GM12864 (cell line): ENCODE measurements around the gene C19orf44.

Experiments used
- DNase-seq: peaks from one replicate; pipeline ENCODE4 v3.0.0-alpha.2; 2011; ENCODE audit warnings: low read depth
- H3K4me3 ChIP-seq: 2 replicates; pipeline ENCODE4 v1.5.1; 2011; ENCODE audit warnings: mild to moderate bottlenecking, low read depth, low read length, control low read depth
- CTCF ChIP-seq: IDR thresholded peaks from 2 replicates; pipeline ENCODE4 v1.5.1; 2011; ENCODE audit warnings: low read depth, mild to moderate bottlenecking, moderate library complexity, low read length, control low read depth, inconsistent platforms; ENCODE audit errors: missing control alignments

C19orf44 gene

DNA sequence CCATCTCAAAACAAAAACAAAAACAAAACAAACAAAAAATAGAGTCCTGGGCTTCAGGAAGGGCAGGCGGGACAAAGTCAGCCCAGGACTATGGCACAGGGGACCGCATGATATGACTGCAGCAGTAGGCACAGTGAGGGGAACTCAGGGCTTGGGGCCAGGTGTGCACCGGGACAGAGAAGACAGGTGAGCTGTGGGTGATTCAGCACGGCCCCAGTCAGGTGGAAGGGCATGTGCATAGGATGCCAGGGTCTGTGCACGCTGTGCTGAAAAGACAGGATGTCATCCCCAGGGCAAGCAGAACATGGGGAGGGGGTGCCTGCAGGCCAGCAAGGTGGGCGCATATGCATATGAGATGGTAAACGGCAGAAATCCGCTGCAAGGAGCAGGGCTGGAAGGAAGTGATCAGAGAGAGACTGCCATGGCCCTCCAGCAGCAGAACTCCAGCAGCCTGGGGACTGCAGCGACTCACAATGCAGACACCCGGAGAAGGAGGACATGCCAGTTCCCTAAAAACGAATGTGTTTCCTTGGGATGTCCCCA, 39.5 kb upstream of the C19orf44 start:
- DNase-seq = no peak
- no peak for TF ChIP-seq CTCF
- H3K4me3 ChIP-seq = no peak overlapping the region

DNA sequence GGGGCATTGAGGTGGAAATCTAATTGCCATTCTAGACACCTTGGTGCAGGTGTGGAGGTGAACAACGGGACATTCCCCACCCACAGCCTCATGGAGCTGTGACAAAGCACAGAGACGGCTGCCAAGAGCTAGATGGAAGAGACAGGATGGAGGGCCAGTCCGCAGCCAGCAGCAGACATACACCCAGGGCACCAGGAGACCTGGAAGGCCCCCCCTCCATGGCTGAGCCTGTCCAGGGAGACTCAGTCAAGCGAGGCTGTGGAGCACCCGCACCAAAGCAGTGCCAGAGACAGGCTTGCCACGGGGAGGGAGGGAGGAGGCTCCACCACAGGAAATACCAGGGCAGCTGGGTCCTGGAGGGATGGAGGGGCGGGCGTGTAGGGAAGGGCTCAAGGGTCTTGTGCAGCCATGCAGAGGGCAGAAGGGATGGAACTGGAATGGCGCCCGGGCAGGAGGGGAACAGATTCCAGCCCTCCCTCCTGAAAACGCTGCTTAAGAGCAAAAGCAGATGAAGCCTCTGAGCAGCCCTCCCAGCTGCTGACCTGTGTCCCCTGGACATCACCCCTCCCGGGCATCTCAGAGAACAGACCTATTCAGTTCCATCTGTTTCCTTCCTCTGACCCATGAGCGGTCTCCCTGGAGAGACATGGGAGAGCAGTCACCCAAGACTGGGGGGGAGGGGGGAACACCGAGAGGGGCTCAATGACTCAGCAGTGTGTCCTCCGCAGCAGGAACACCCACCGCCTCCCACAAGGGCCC, 38.8 kb upstream of the C19orf44 start:
- no peak for DNase-seq
- H3K4me3 ChIP-seq = no peak overlapping the region
- TF ChIP-seq CTCF = no peak

DNA sequence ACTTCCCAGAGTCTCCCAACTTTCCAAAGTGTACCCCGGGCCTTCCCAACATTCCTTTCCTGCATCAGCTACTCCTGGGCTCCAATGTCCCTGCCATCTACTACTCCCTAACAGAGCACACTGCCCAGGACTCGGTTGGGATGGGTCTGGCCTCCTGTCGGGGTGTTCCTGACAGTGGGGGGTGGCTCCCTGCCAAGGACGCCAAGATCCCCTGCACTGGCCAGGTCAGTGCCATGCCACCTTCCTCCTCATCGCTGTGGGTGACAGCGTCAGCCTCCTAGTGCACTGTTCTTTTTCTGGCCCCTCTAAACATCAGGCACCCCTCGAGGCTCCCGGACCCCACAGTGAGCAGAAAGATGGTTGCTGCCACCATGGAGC, 38.3 kb upstream of the C19orf44 start:
- no peak for TF ChIP-seq CTCF
- no peak for DNase-seq
- no peak overlapping the region for H3K4me3 ChIP-seq

- no peak for TF ChIP-seq CTCF
- H3K4me3 ChIP-seq = no peak overlapping the region
- DNase-seq = no peak
These were observed 37.5 kb upstream of the C19orf44 start for GRCh38 chr19:16458391-16459341.

DNA sequence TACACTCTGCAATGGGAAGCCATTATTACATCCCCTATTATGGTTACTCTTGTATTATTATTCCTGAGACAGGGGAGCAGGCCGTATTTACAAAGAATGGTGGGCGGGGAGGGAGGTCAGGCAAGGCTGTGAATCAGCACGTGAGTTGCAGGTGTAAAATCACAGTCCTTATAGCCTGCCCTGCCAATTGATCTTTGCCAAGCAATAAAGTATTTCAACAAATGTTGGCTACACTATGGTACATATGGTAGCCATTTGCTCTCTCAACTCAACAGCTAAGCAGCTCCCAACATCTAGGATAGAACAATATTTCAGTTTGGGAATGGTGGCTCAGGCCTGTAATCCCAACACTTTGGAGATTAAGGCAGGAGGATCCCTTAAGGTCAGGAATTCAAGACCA, 36.5 kb upstream of the C19orf44 start:
- no peak for DNase-seq
- no peak for TF ChIP-seq CTCF
- no peak overlapping the region for H3K4me3 ChIP-seq

GRCh38 chr19:16460454-16460853, 35.7 kb upstream of the C19orf44 start:
- H3K4me3 ChIP-seq = no peak overlapping the region
- DNase-seq = no peak
- TF ChIP-seq CTCF = no peak
